HG03439 (cell line): Measurements from ENCODE around the gene TMEM204.

Source experiments
- ATAC-seq: cut with Tn5 transposase; IDR thresholded peaks from one replicate; pipeline ENCODE4 v1.9.1; 2021; ENCODE audit warnings: mild to moderate bottlenecking, moderate library complexity; ENCODE audit not compliant: unreplicated experiment

TMEM204 gene

GRCh38 chr16:1498899-1499676 is 34.4 kb upstream of the TMEM204 start:
- no peak for ATAC-seq

GRCh38 chr16:1499756-1500464 is 33.6 kb upstream of the TMEM204 start:
- ATAC-seq = no peak

GRCh38 chr16:1500465-1501150 is 32.9 kb upstream of the TMEM204 start:
- no peak for ATAC-seq

- ATAC-seq = no peak
Observed at GRCh38 chr16:1501630-1502029, 31.8 kb upstream of the TMEM204 start.

- no peak for ATAC-seq
Observed at GRCh38 chr16:1502092-1503004, 31.1 kb upstream of the TMEM204 start.

- ATAC-seq = no peak
Observed at GRCh38 chr16:1503110-1503955, 30.1 kb upstream of the TMEM204 start.

- no peak for ATAC-seq
Observed at GRCh38 chr16:1505073-1505844, 28.2 kb upstream of the TMEM204 start.

- ATAC-seq = no peak
Observed at GRCh38 chr16:1505912-1506311, 27.6 kb upstream of the TMEM204 start.

GRCh38 chr16:1506494-1507213 is 26.8 kb upstream of the TMEM204 start:
- no peak for ATAC-seq

GRCh38 chr16:1508494-1509187 is 24.8 kb upstream of the TMEM204 start:
- ATAC-seq = no peak

GRCh38 chr16:1509307-1510221 is 23.9 kb upstream of the TMEM204 start:
- ATAC-seq = no peak

- ATAC-seq = no peak
Observed at GRCh38 chr16:1510272-1510671, 23.2 kb upstream of the TMEM204 start.

GRCh38 chr16:1510941-1511351 is 22.5 kb upstream of the TMEM204 start:
- no peak for ATAC-seq

GRCh38 chr16:1511662-1512569 is 21.6 kb upstream of the TMEM204 start:
- ATAC-seq = no peak

GRCh38 chr16:1512774-1513173 is 20.7 kb upstream of the TMEM204 start:
- no peak for ATAC-seq

- no peak for ATAC-seq
Observed at GRCh38 chr16:1514507-1514906, 19.0 kb upstream of the TMEM204 start.
